Kidney epithelial cell (primary cell): Measurements from ENCODE around the gene SLC35F3. TPM values are rescaled to one million over a fixed set of nuclear protein-coding genes. Genes with fewer than 3 reads are reported as not detected.

ENCODE experiments used
- DNase-seq: peaks from one replicate; pipeline ENCODE4 v3.0.0-alpha.2; 2010; ENCODE audit warnings: low read depth
- H3K27me3 ChIP-seq: 2 replicates; pipeline ENCODE4 v1.6.0; 2011; ENCODE audit warnings: low read length; ENCODE audit not compliant: control insufficient read depth, insufficient read depth
- H3K36me3 ChIP-seq: 2 replicates; pipeline ENCODE4 v1.5.1; 2011; ENCODE audit warnings: low read length; ENCODE audit not compliant: control insufficient read depth, insufficient read depth
- H3K4me3 ChIP-seq: 2 replicates; pipeline ENCODE4 v1.5.1; 2011; ENCODE audit warnings: low read depth, mild to moderate bottlenecking, control low read depth, low read length
- CTCF ChIP-seq: IDR thresholded peaks from 2 replicates; pipeline ENCODE4 v1.5.1; 2011; ENCODE audit warnings: mild to moderate bottlenecking, moderate library complexity, low read length, control low read depth, inconsistent platforms; ENCODE audit not compliant: insufficient read depth, poor library complexity, severe bottlenecking
- total RNA-seq: library from RNA; depleted of rRNA; stranded (reverse); fragments of >200 nt; gene quantifications from 2 replicates; pipeline ENCODE4 v1.2.3, GENCODE V29; 2015

SLC35F3 gene
- total RNA-seq, 1 donor from 2014 or later, result 1.1 TPM

GRCh38 chr1:234132795-234133194 lies 228.3 kb downstream of the SLC35F3 start:
- DNase-seq, result no peak
- Histone ChIP-seq H3K4me3 (no peak overlapping the region), H3K36me3 (no peaks in the 10 kb centered on the region), H3K27me3 (no peaks in the 10 kb centered on the region)
- no peak for TF ChIP-seq CTCF

- H3K27me3 ChIP-seq, result no peaks in the 10 kb centered on the region
- no peaks in the 10 kb centered on the region for H3K36me3 ChIP-seq
- no peak overlapping the region for H3K4me3 ChIP-seq
- no peak for DNase-seq
- no peak for TF ChIP-seq CTCF
These were observed 230.4 kb downstream of the SLC35F3 start for GRCh38 chr1:234134878-234135277.

GRCh38 chr1:234135501-234135900 lies 231.0 kb downstream of the SLC35F3 start:
- no peak for DNase-seq
- Histone ChIP-seq H3K27me3 (no peaks in the 10 kb centered on the region), H3K36me3 (no peaks in the 10 kb centered on the region), H3K4me3 (no peak overlapping the region)
- no peak for TF ChIP-seq CTCF

- no peak for DNase-seq
- no peaks in the 10 kb centered on the region for H3K27me3 ChIP-seq
- TF ChIP-seq CTCF, result no peak
- no peak overlapping the region for H3K4me3 ChIP-seq
- no peaks in the 10 kb centered on the region for H3K36me3 ChIP-seq
These were observed 231.6 kb downstream of the SLC35F3 start for GRCh38 chr1:234136073-234136472.

- Histone ChIP-seq H3K27me3 (no peaks in the 10 kb centered on the region), H3K36me3 (no peaks in the 10 kb centered on the region), H3K4me3 (no peak overlapping the region)
- peak; percentile 82 for DNase-seq
- no peak for TF ChIP-seq CTCF
These were observed 235.5 kb downstream of the SLC35F3 start for GRCh38 chr1:234139966-234140365.

- no peaks in the 10 kb centered on the region for H3K36me3 ChIP-seq
- no peak overlapping the region for H3K4me3 ChIP-seq
- H3K27me3 ChIP-seq, result no peaks in the 10 kb centered on the region
- no peak for DNase-seq
- no peak for TF ChIP-seq CTCF
These were observed 235.9 kb downstream of the SLC35F3 start for GRCh38 chr1:234140388-234140787.
